ENCODE data around the gene PM20D1. TPM values are rescaled to one million over a fixed set of nuclear protein-coding genes. Genes with fewer than 3 reads are reported as not detected.

PM20D1 gene
- total RNA-seq, 4 donors from 2014 or later: 0.13 TPM; not detected in 3

DNA sequence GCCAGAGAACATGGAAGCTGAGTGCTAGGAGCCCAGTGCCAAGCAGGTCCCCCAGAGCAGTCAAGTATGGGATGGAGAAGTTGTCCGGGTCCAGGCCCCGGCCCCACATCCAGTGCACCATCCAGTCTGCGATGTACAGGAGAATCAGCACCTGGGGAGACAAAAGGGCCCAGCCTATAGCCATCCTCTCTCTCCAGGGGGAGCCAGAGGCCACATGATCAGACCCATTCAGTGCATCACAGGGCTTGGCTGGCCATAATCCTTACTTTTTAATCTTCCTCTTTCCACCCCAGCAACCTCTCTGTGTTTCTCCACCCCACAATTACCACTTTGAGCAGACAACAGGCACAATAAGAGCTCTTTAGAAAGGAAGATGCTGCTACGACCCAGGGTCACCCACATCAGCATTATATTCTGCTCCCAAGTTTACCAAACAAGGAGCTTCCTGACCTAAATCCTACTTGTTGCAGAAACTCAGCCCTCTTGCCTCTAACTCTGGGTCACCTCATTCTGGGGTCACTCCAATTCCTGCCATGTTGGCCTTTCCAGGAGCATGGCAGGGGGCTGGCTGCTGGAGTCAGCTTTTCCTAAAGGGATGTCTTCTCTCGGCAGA is 58.3 kb downstream of the PM20D1 start:
- 60 to 67% methylated on average over 2 to 4 of the region's 5 CpGs for WGBS, 2 donors (ENCODE audit: low coverage in 1 of 2)
- TF ChIP-seq POLR2AphosphoS5 (IDR thresholded peaks at IDR 0.05): no peak
- no peak for TF ChIP-seq POLR2A (IDR thresholded peaks at IDR 0.05)
- TF ChIP-seq, protein P1, sequence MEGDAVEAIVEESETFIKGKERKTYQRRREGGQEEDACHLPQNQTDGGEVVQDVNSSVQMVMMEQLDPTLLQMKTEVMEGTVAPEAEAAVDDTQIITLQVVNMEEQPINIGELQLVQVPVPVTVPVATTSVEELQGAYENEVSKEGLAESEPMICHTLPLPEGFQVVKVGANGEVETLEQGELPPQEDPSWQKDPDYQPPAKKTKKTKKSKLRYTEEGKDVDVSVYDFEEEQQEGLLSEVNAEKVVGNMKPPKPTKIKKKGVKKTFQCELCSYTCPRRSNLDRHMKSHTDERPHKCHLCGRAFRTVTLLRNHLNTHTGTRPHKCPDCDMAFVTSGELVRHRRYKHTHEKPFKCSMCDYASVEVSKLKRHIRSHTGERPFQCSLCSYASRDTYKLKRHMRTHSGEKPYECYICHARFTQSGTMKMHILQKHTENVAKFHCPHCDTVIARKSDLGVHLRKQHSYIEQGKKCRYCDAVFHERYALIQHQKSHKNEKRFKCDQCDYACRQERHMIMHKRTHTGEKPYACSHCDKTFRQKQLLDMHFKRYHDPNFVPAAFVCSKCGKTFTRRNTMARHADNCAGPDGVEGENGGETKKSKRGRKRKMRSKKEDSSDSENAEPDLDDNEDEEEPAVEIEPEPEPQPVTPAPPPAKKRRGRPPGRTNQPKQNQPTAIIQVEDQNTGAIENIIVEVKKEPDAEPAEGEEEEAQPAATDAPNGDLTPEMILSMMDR (IDR thresholded peaks at IDR 0.05): peak in 3 of 4 experiments; percentile 79 to 86 (median 79)
- TF ChIP-seq EP300 (IDR thresholded peaks at IDR 0.05): no peak
- H3K4me1 ChIP-seq: peaks cover 0 to 4% (median 0%) of the 10 kb centered on the region in 3 donors
- no peaks in the 10 kb centered on the region for H3K9me3 ChIP-seq
- peak; percentile 88 for ATAC-seq
- H3K27ac ChIP-seq: no peak overlapping the region
- no peaks in the 10 kb centered on the region for H3K27me3 ChIP-seq
- no peak overlapping the region for H3K4me3 ChIP-seq
- peaks cover 0 to 76% of the 10 kb centered on the region in 2 donors for H3K36me3 ChIP-seq

DNA sequence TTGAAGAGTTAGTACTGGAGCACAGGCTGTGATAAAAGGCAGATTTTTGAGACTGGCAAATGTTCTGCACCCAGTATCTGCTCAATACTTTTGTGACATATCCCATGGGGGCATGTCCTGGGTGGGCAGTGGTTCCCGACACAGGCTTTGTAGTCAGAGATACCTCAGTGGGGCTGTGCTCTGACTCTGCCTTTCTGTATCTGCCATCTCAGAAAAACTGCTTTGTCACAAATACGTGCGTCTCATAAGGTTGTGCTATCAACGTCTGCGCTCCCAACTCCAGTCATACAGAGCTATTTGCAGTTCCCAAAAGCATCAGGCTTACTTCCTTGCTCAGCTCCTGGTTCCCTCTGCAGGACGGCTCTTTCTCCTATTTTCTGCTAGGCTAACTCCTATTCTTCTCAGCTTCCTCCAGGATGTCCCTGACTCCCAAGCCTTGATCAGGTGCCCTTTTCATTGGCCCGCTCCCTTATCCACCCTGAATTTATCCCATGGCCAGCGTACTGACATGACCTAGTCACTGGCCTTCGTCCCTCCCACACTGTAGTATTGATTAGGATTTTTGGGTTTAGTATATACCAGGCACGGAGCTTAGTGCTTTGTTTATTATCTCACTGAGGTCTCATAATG is 62.5 kb downstream of the PM20D1 start:
- H3K9me3 ChIP-seq: no peaks in the 10 kb centered on the region
- peaks cover 0 to 33% of the 10 kb centered on the region in 2 donors for H3K36me3 ChIP-seq
- H3K27ac ChIP-seq: no peak overlapping the region
- WGBS, 2 donors (ENCODE audit: low coverage in 1 of 2): 69 to 86% methylated on average over 7 to 10 of the region's 10 CpGs
- no peak for ATAC-seq
- TF ChIP-seq POLR2A (IDR thresholded peaks at IDR 0.05) (no peak), POLR2AphosphoS5 (IDR thresholded peaks at IDR 0.05) (no peak), EP300 (IDR thresholded peaks at IDR 0.05) (no peak)
- TF ChIP-seq, protein P1 (IDR thresholded peaks at IDR 0.05): no peak
- H3K4me1 ChIP-seq: peaks cover 0 to 25% (median 0%) of the 10 kb centered on the region in 3 donors
- no peak overlapping the region for H3K4me3 ChIP-seq
- H3K27me3 ChIP-seq: no peaks in the 10 kb centered on the region

DNA sequence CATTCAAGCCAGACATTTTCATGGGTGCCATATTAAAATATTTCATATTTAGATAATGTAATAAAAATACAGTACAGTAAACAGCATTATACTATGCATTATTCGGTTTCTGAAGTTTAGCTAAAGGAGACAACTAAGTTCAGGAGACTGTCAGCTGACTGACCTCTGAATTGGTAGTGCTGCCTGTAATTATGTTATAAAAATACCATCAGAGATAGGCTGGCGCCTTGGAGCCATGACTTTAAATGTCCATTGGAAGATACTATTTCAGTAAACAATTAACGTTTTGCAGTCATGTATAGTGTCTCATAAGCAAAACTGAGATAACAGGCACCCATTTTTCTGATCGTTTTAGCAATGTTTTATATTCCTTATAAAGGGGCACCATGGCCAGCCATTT is 63.3 kb downstream of the PM20D1 start:
- Histone ChIP-seq H3K36me3 (peaks cover 0 to 25% of the 10 kb centered on the region in 2 donors), H3K4me3 (no peak overlapping the region), H3K4me1 (peaks cover 0 to 23% (median 0%) of the 10 kb centered on the region in 3 donors), H3K9me3 (no peaks in the 10 kb centered on the region), H3K27ac (no peak overlapping the region), H3K27me3 (no peaks in the 10 kb centered on the region)
- no peak for TF ChIP-seq POLR2AphosphoS5 (IDR thresholded peaks at IDR 0.05)
- TF ChIP-seq, protein P1 (IDR thresholded peaks at IDR 0.05): no peak
- TF ChIP-seq EP300 (IDR thresholded peaks at IDR 0.05): no peak
- TF ChIP-seq POLR2A (IDR thresholded peaks at IDR 0.05): no peak
- 56 to 69% methylated on average over 4 of the region's 4 CpGs for WGBS, 2 donors (ENCODE audit: low coverage in 1 of 2)
- ATAC-seq: no peak

DNA sequence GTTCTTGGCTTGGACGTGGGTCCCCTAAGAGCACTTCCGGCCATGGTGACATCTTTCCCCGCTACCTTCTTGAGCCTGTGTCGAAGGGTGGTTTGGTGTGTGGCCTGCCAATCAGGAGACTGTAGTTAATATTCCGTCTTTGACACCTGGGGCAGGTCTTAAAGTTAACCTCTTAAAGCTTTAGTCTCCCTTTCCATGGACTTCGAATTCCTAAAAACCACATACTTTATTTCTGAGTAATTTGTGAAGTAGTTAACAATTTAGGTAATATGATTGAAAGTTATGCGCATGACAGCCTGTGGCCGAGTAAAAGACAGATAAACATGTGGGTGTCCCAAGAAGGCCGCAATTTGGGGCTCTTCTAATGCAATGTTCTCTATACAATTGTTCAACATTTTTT is 64.5 kb downstream of the PM20D1 start:
- ATAC-seq: no peak
- Histone ChIP-seq H3K9me3 (no peaks in the 10 kb centered on the region), H3K27ac (no peak overlapping the region), H3K36me3 (peaks cover 0 to 14% of the 10 kb centered on the region in 2 donors), H3K4me1 (peaks cover 0 to 23% (median 0%) of the 10 kb centered on the region in 3 donors), H3K27me3 (no peaks in the 10 kb centered on the region), H3K4me3 (no peak overlapping the region)
- TF ChIP-seq, protein P1 (IDR thresholded peaks at IDR 0.05): no peak
- TF ChIP-seq EP300 (IDR thresholded peaks at IDR 0.05): no peak
- TF ChIP-seq POLR2A (IDR thresholded peaks at IDR 0.05): no peak
- TF ChIP-seq POLR2AphosphoS5 (IDR thresholded peaks at IDR 0.05): no peak
- WGBS, 2 donors (ENCODE audit: low coverage in 1 of 2): 90 to 91% methylated on average over 6 to 9 of the region's 9 CpGs

DNA sequence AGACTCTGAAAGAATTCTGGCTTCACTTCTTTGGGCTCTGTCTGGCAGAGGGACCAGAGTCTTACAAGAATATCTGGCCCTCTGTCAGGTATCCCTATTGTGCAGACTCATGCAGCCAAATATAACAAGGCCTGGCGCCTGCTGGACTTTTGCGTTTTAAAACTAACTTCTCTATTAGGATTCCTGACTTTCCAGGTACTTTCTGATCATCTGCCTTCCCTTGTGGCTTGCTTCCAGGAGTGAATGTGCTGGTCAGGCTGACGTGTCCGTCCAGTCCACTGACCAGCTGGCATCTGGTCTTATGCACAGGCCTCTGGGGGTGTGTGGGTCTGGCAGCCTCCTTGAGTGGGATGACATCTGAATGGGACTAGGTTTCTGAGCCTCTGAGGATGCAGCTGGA is 66.0 kb downstream of the PM20D1 start:
- Histone ChIP-seq H3K4me3 (no peak overlapping the region), H3K27ac (peak overlapping the region; percentile 59 to 81 (median 80)), H3K27me3 (no peaks in the 10 kb centered on the region), H3K36me3 (no peaks in the 10 kb centered on the region), H3K9me3 (no peaks in the 10 kb centered on the region), H3K4me1 (peaks cover 0 to 23% (median 0%) of the 10 kb centered on the region in 3 donors)
- ATAC-seq: peak; percentile 81
- TF ChIP-seq POLR2A (IDR thresholded peaks at IDR 0.05) (no peak), EP300 (IDR thresholded peaks at IDR 0.05) (no peak), POLR2AphosphoS5 (IDR thresholded peaks at IDR 0.05) (no peak)
- TF ChIP-seq, protein P1 (IDR thresholded peaks at IDR 0.05): no peak
- WGBS, 2 donors (ENCODE audit: low coverage in 1 of 2): 57 to 67% methylated on average over 2 of the region's 4 CpGs

All from gastroesophageal sphincter (tissue), 4 donors.